Activated CD4-positive, CD25-positive, alpha-beta regulatory T cell treated with anti-CD3 and anti-CD28 coated beads, Interleukin-2, amount 50 U/mL, for 16 hours (primary cell): ENCODE data around the gene DGKD.

Experiments used
- DNase-seq: peaks from one replicate; pipeline ENCODE4 v3.0.0-alpha.2; 2020; ENCODE audit warnings: low read depth, low spot score

DGKD gene

GRCh38 chr2:233336541-233336940 is 17.8 kb upstream of the DGKD start:
- no peak for DNase-seq

GRCh38 chr2:233338046-233338445 is 16.2 kb upstream of the DGKD start:
- no peak for DNase-seq

- no peak for DNase-seq
Observed at GRCh38 chr2:233338812-233339368, 15.4 kb upstream of the DGKD start.

GRCh38 chr2:233339427-233339826 is 14.9 kb upstream of the DGKD start:
- DNase-seq: no peak

GRCh38 chr2:233341296-233341695 is 13.0 kb upstream of the DGKD start:
- DNase-seq: no peak

- DNase-seq: no peak
Observed at GRCh38 chr2:233342301-233342700, 12.0 kb upstream of the DGKD start.

- DNase-seq: no peak
Observed at GRCh38 chr2:233343171-233343705, 11.1 kb upstream of the DGKD start.

GRCh38 chr2:233346376-233346775 is 7.9 kb upstream of the DGKD start:
- no peak for DNase-seq

GRCh38 chr2:233346930-233347329 is 7.4 kb upstream of the DGKD start:
- no peak for DNase-seq

- DNase-seq: no peak
Observed at GRCh38 chr2:233349005-233349998, 5.0 kb upstream of the DGKD start.

GRCh38 chr2:233350708-233351107 is 3.6 kb upstream of the DGKD start:
- DNase-seq: no peak

- DNase-seq: no peak
Observed at GRCh38 chr2:233351423-233351822, 2.9 kb upstream of the DGKD start.

GRCh38 chr2:233352141-233352842 is 2.0 kb upstream of the DGKD start:
- DNase-seq: no peak

- DNase-seq: no peak
Observed at GRCh38 chr2:233353101-233353768, 1.1 kb upstream of the DGKD start.

- DNase-seq: no peak
Observed at GRCh38 chr2:233354500-233354924, 218 bp downstream of the DGKD start.

- DNase-seq: no peak
Observed at GRCh38 chr2:233354971-233355574, 779 bp downstream of the DGKD start.

- no peak for DNase-seq
Observed at GRCh38 chr2:233355916-233356315, 1.6 kb downstream of the DGKD start.

- DNase-seq: no peak
Observed at GRCh38 chr2:233356546-233357308, 2.4 kb downstream of the DGKD start.

GRCh38 chr2:233358335-233358734 is 4.0 kb downstream of the DGKD start:
- no peak for DNase-seq

GRCh38 chr2:233358947-233359346 is 4.7 kb downstream of the DGKD start:
- DNase-seq: no peak
